Fibroblast of the aortic adventitia (primary cell): ENCODE results near the gene SLC1A3. TPM values are rescaled to one million over a fixed set of nuclear protein-coding genes. Genes with fewer than 3 reads are reported as not detected.

ENCODE experiments used
- DNase-seq: peaks from one replicate; pipeline ENCODE4 v3.0.0-alpha.2; 2010; ENCODE audit warnings: low read depth
- H3K4me3 ChIP-seq: 2 replicates; pipeline ENCODE4 v1.5.1; 2011; ENCODE audit warnings: low read depth, mild to moderate bottlenecking, control low read depth, low read length, moderate library complexity
- CTCF ChIP-seq: IDR thresholded peaks from 2 replicates; pipeline ENCODE4 v1.5.1; 2011; ENCODE audit warnings: mild to moderate bottlenecking, low read length, control low read depth, inconsistent platforms; ENCODE audit not compliant: insufficient read depth
- total RNA-seq: library from RNA; depleted of rRNA; stranded (reverse); fragments of >200 nt; gene quantifications from 2 replicates; pipeline ENCODE4 v1.2.3, GENCODE V29; 2012; ENCODE audit warnings: low replicate concordance

SLC1A3 gene
- total RNA-seq, 1 donor: 3.7 TPM

- no peak for DNase-seq
- TF ChIP-seq CTCF: no peak
- H3K4me3 ChIP-seq: no peak overlapping the region
Observed at GRCh38 chr5:36679221-36679989, 73.0 kb downstream of the SLC1A3 start.

GRCh38 chr5:36680066-36680465, 73.7 kb downstream of the SLC1A3 start:
- TF ChIP-seq CTCF: no peak
- H3K4me3 ChIP-seq: no peak overlapping the region
- DNase-seq: no peak

GRCh38 chr5:36681711-36682110, 75.3 kb downstream of the SLC1A3 start:
- TF ChIP-seq CTCF: no peak
- no peak for DNase-seq
- H3K4me3 ChIP-seq: no peak overlapping the region

GRCh38 chr5:36682499-36682898, 76.1 kb downstream of the SLC1A3 start:
- DNase-seq: no peak
- no peak overlapping the region for H3K4me3 ChIP-seq
- no peak for TF ChIP-seq CTCF

GRCh38 chr5:36683821-36684434, 77.5 kb downstream of the SLC1A3 start:
- no peak overlapping the region for H3K4me3 ChIP-seq
- no peak for DNase-seq
- TF ChIP-seq CTCF: no peak

GRCh38 chr5:36685631-36686288, 79.4 kb downstream of the SLC1A3 start:
- DNase-seq: no peak
- H3K4me3 ChIP-seq: no peak overlapping the region
- no peak for TF ChIP-seq CTCF
